GM12878 (cell line): ENCODE measurements around the gene RBM45. TPM values are rescaled to one million over a fixed set of nuclear protein-coding genes. Genes with fewer than 3 reads are reported as not detected.
"Not testable (repeated sequence)": the region's sequence is repeated elsewhere in the genome, so short reads cannot be mapped to it uniquely, and the experiment has no call there.

Experiments
- ATAC-seq: fragments of 200-7000 bp; cut with Tn5 transposase; 3 replicates; pipeline ENCODE4 v1.9.1; 2020; ENCODE audit warnings: mild to moderate bottlenecking, moderate library complexity
- BruUV-seq: library from RNA; stranded (reverse); fragments of 400-500 nt; replicated peaks from 2 replicates; lab custom pipeline; 2021; lab: Mats Ljungman, UMichigan
- CTCF ChIA-PET: fragments of 300-600 bp; sonication (Branson Sonifier 250); formaldehyde crosslinking; extraction: SDS; loops from one replicate; lab custom pipeline; 2021; ENCODE audit warnings: inconsistent platforms; lab: Yijun Ruan, JAX
- POLR2A ChIA-PET: fragments of 350-600 bp; formaldehyde crosslinking; extraction: SDS; loops from one replicate; lab custom pipeline; 2021; ENCODE audit warnings: inconsistent platforms; lab: Charles Lee
- RAD21 ChIA-PET: fragments of 300-600 bp; sonication (Branson Sonifier 250); formaldehyde crosslinking; loops from one replicate; lab custom pipeline; 2023; ENCODE audit warnings: antibody characterized with exemption; ENCODE audit not compliant: unreplicated experiment; lab: Charles Lee
- SMC1A ChIA-PET: fragments of 300-600 bp; sonication (Branson Sonifier 250); formaldehyde crosslinking; loops from one replicate; lab custom pipeline; 2023; ENCODE audit not compliant: unreplicated experiment, uncharacterized antibody; lab: Charles Lee
- DNase-seq: peaks from one replicate; pipeline ENCODE4 v3.0.0-alpha.2; 2011; ENCODE audit warnings: low read depth, low spot score
- FAIRE-seq: peaks from 3 replicates; lab custom pipeline; 2011; peaks lifted over from hg19 to GRCh38; lab: Jason Lieb, UNC
- H2AFZ ChIP-seq: 2 replicates; pipeline ENCODE4 v1.6.0; 2011; ENCODE audit warnings: low read depth, low read length, control low read depth; ENCODE audit not compliant: control insufficient read depth
- H3K27ac ChIP-seq: 2 replicates; pipeline ENCODE4 v1.5.1; 2011; ENCODE audit warnings: control low read depth; ENCODE audit not compliant: control insufficient read depth, insufficient read depth
- H3K27me3 ChIP-seq, 2 experiments: replicated peaks in 1 of 2; 2 replicates each; pipeline versions ENCODE4 v1.6.0 to v1.6.1; 2011; ENCODE audit warnings: low read length in 1 of 2; ENCODE audit not compliant: control insufficient read depth in 2 of 2, insufficient read depth in 2 of 2
- H3K36me3 ChIP-seq, 2 experiments: 2 replicates each; pipeline ENCODE4 v1.5.1; 2011; ENCODE audit warnings: low read length in 1 of 2; ENCODE audit not compliant: control insufficient read depth in 2 of 2, insufficient read depth in 2 of 2
- H3K4me1 ChIP-seq: 2 replicates; pipeline ENCODE4 v1.6.1; 2011; ENCODE audit warnings: mild to moderate bottlenecking, low read length, moderate library complexity, mixed read lengths; ENCODE audit not compliant: control insufficient read depth, insufficient read depth
- H3K4me2 ChIP-seq: 2 replicates; pipeline ENCODE4 v1.6.0; 2011; ENCODE audit warnings: control low read depth; ENCODE audit not compliant: control insufficient read depth, insufficient read depth
- H3K4me3 ChIP-seq: fragments of 200-600 bp; sonication (generic); 2 replicates; pipeline ENCODE4 v1.5.1; 2016
- H3K79me2 ChIP-seq: 2 replicates; pipeline ENCODE4 v1.6.0; 2011; ENCODE audit warnings: low read length; ENCODE audit not compliant: control insufficient read depth, insufficient read depth
- H3K9ac ChIP-seq: 2 replicates; pipeline ENCODE4 v1.8.0; 2011; ENCODE audit warnings: low read length, control low read depth, mixed read lengths; ENCODE audit not compliant: control insufficient read depth, insufficient read depth
- H3K9me3 ChIP-seq: replicated peaks from 3 replicates; pipeline ENCODE4 v1.5.1; 2011; ENCODE audit warnings: mild to moderate bottlenecking, low read length; ENCODE audit not compliant: control insufficient read depth, insufficient read depth
- H4K20me1 ChIP-seq: 2 replicates; pipeline ENCODE4 v1.6.0; 2011; ENCODE audit not compliant: control insufficient read depth, insufficient read depth
- ATF7 ChIP-seq: fragments of 450-650 bp; IDR thresholded peaks from 2 replicates; pipeline ENCODE4 v1.6.1; 2016; ENCODE audit warnings: low read depth, mild to moderate bottlenecking
- RBBP5 ChIP-seq: fragments of 200-600 bp; sonication (generic); conservative IDR thresholded peaks from 2 replicates; pipeline ENCODE4 v1.6.1; 2016
- ZNF207 ChIP-seq: fragments of 450-650 bp; IDR thresholded peaks from 2 replicates; pipeline ENCODE4 v1.6.1; 2014; ENCODE audit warnings: antibody characterized with exemption, mild to moderate bottlenecking, borderline replicate concordance
- WGBS: methylation state at CpG from one replicate; pipeline ENCODE4 v1.1.6; 2016; ENCODE audit warnings: low lambda C conversion rate; ENCODE audit not compliant: insufficient replicate concordance, insufficient coverage; ENCODE audit errors: missing lambda C conversion rate; 5-methylcytosine and 5-hydroxymethylcytosine counted together
- in situ Hi-C: fragments of 300-500 bp; cut with MboI; formaldehyde crosslinking; loops from 9 replicates; pipeline ENCODE4 v1.14.3; 2018; ENCODE audit warnings: mixed read lengths
- intact Hi-C: fragments of 100-400 bp; cut with micrococcal nuclease; formaldehyde crosslinking; loops from one replicate; pipeline ENCODE4 v1.14.2; 2022; ENCODE audit not compliant: unreplicated experiment
- polyA plus RNA-seq, 11 experiments: library from polyadenylated mRNA; depleted of rRNA in 4 of 11; unstranded in 6 of 11; stranded (reverse) in 5 of 11; fragments of >200 nt; fragmentation: Nextera tagmentation in 4 of 11; fragmentation: Illumina TruSeq in 1 of 11; extraction: Ambion mirVana in 4 of 11; extraction: Trizol in 1 of 11; gene quantifications; 1 replicate in 1 of 11; 2 replicates in 10 of 11; pipeline versions ENCODE4 v1.2.1 to v1.2.3, GENCODE V29; 2011 to 2016; ENCODE audit warnings: inconsistent platforms in 2 of 11, missing spikeins in 2 of 11, low read depth in 1 of 11
- total RNA-seq, 4 experiments: library from RNA; depleted of rRNA in 3 of 4; stranded (reverse); fragments of >200 nt in 3 of 4; fragmentation: Illumina TruSeq in 1 of 4; extraction: Trizol in 1 of 4; gene quantifications; 2 replicates each; pipeline versions ENCODE4 v1.2.1 to v1.2.3, GENCODE V29; 2013 to 2021

Gene RBM45
- total and polyA plus RNA-seq, 10 of the 15 experiments (the other 5 are each of a cell fraction or from before 2014, with no cell fraction given), result 6.2 to 21.7 (median 14.6) TPM

GRCh38 chr2:178152977-178153376 is 40.7 kb downstream of the RBM45 start:
- no TSS peak for BruUV-seq
- intact Hi-C loops (no loop called here), in situ Hi-C loops (no loop called here)
- CTCF ChIA-PET, result interaction anchor here (0.8 to 1.4 kb wide), 3 partner anchors 19 to 261 kb away, joined by 3 to 4 read pairs (median 3); partner anchors contain the start of gene RBM45
- H3K36me3 ChIP-seq, result no peaks in the 10 kb centered on the region
- RAD21 ChIA-PET, result no interaction called here
- DNase-seq (no peak), FAIRE-seq (no peak), ATAC-seq (no peak)
- 4% methylated on average over 1 of the region's 1 CpG for WGBS
- no peak overlapping the region for H3K27ac ChIP-seq
- POLR2A ChIA-PET, result no interaction called here
- H3K4me2 ChIP-seq, result no peak overlapping the region
- no peak overlapping the region for H2AFZ ChIP-seq
- no peak for TF ChIP-seq ATF7
- no peak for TF ChIP-seq RBBP5
- no peak for TF ChIP-seq ZNF207
- no peaks in the 10 kb centered on the region for H3K27me3 ChIP-seq
- H3K4me3 ChIP-seq, result no peak overlapping the region
- H3K9me3 ChIP-seq, result no peaks in the 10 kb centered on the region; the same call in 2 of the 3 replicates
- H3K79me2 ChIP-seq, result no peaks in the 10 kb centered on the region
- no peaks in the 10 kb centered on the region for H3K4me1 ChIP-seq
- H4K20me1 ChIP-seq, result no peaks in the 10 kb centered on the region
- SMC1A ChIA-PET, result no interaction called here
- no peak overlapping the region for H3K9ac ChIP-seq

GRCh38 chr2:178153878-178154277 is 41.6 kb downstream of the RBM45 start:
- H3K27me3 ChIP-seq, H3K36me3 ChIP-seq, H3K9me3 ChIP-seq, DNase-seq, H2AFZ ChIP-seq, in situ Hi-C loops, H3K27ac ChIP-seq, ATAC-seq, H4K20me1 ChIP-seq, H3K79me2 ChIP-seq, FAIRE-seq, RAD21 ChIA-PET, intact Hi-C loops, H3K4me3 ChIP-seq, BruUV-seq, H3K4me2 ChIP-seq, H3K4me1 ChIP-seq, POLR2A ChIA-PET, H3K9ac ChIP-seq, SMC1A ChIA-PET: not testable (repeated sequence)
- CTCF ChIA-PET, result interaction anchor here (1.1 kb wide), 1 partner anchor 20 kb away, joined by 3 read pairs; no protein-coding TSS in a partner anchor
- WGBS, result 0% methylated on average over 1 of the region's 1 CpG
